DMS79 (cell line): Measurements from ENCODE around the gene ATG13.
A peak's percentile ranks its signal among the peaks of the same experiment; 100 is the strongest.

ENCODE experiments used
- DNase-seq: peaks from one replicate; lab custom pipeline; 2025; lab: John Stamatoyannopoulos, UW

ATG13 gene

GRCh38 chr11:46676436-46677158, 59.2 kb downstream of the ATG13 start:
- no peak for DNase-seq

GRCh38 chr11:46677169-46677568, 59.8 kb downstream of the ATG13 start:
- DNase-seq, result no peak

- no peak for DNase-seq
These were observed 60.8 kb downstream of the ATG13 start for GRCh38 chr11:46677991-46678740.

GRCh38 chr11:46678741-46679130, 61.4 kb downstream of the ATG13 start:
- no peak for DNase-seq

GRCh38 chr11:46679241-46680163, 62.1 kb downstream of the ATG13 start:
- DNase-seq, result no peak

GRCh38 chr11:46680164-46680760, 62.9 kb downstream of the ATG13 start:
- DNase-seq, result no peak

- DNase-seq, result no peak
These were observed 63.5 kb downstream of the ATG13 start for GRCh38 chr11:46680815-46681214.

- DNase-seq, result no peak
These were observed 64.5 kb downstream of the ATG13 start for GRCh38 chr11:46681814-46682213.

GRCh38 chr11:46682773-46683752, 65.7 kb downstream of the ATG13 start:
- DNase-seq, result no peak

- DNase-seq, result no peak
These were observed 67.0 kb downstream of the ATG13 start for GRCh38 chr11:46684367-46684766.

GRCh38 chr11:46686886-46687795, 69.8 kb downstream of the ATG13 start:
- DNase-seq, result peak; percentile 58

- DNase-seq, result no peak
These were observed 73.3 kb downstream of the ATG13 start for GRCh38 chr11:46690702-46691101.

GRCh38 chr11:46692450-46692849, 75.1 kb downstream of the ATG13 start:
- no peak for DNase-seq

- no peak for DNase-seq
These were observed 76.3 kb downstream of the ATG13 start for GRCh38 chr11:46693597-46694012.

GRCh38 chr11:46694072-46694471, 76.7 kb downstream of the ATG13 start:
- DNase-seq, result no peak

GRCh38 chr11:46694607-46695006, 77.3 kb downstream of the ATG13 start:
- no peak for DNase-seq

GRCh38 chr11:46695345-46696211, 78.2 kb downstream of the ATG13 start:
- no peak for DNase-seq

GRCh38 chr11:46696212-46696558, 78.8 kb downstream of the ATG13 start:
- DNase-seq, result peak; percentile 44

- DNase-seq, result peak; percentile 88
These were observed 80.0 kb downstream of the ATG13 start for GRCh38 chr11:46697303-46697702.
